ENCODE measurements around the gene RETREG3. TPM values are rescaled to one million over a fixed set of nuclear protein-coding genes. Genes with fewer than 3 reads are reported as not detected.

RETREG3 gene
- total and polyA plus RNA-seq, 2 of the 4 experiments (the other 2 are of a cell fraction): 18.1 to 44.1 TPM

DNA sequence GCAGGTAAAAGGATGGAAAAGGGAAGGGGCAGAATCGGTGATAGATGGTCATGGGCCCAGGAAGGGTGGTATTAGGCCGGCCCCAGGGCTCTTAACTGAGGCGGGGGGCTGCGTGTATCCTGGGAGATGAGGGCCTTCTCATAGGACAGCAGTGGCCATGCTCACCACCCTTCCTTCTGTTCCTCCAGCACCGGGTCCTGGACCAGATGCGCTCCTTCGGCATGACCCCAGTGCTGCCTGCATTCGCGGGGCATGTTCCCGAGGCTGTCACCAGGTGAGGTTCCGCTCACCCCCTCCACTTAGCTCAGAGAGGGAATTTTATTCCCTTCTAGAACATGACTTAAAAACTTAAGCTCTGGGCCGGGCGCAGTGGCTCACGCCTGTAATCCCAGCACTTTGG is 70.7 kb downstream of the RETREG3 start:
- DNase-seq: no peak
- no peaks in the 10 kb centered on the region for H3K27me3 ChIP-seq (ENCODE audit: control insufficient read depth, insufficient read depth, low read length)
- H3K14ac ChIP-seq (replicated peaks; ENCODE audit: low read depth, low read length): no peak overlapping the region
- no peak overlapping the region for H2BK15ac ChIP-seq (ENCODE audit: low read depth, low read length)
- no peak overlapping the region for H3K9ac ChIP-seq (ENCODE audit: low read depth, low read length)
- no peak overlapping the region for H3K23ac ChIP-seq (ENCODE audit: low read depth, low read length)
- POLR2A ChIA-PET (ENCODE audit: unreplicated experiment): no interaction called here
- H3K4me1 ChIP-seq (ENCODE audit: control insufficient read depth, insufficient read depth, low read length): peaks cover 10% of the 10 kb centered on the region
- in situ Hi-C loops (cut with MboI; ENCODE audit: low sequenced_read_pairs) (no loop called here), intact Hi-C loops (cut with micrococcal nuclease) (no loop called here), dilution Hi-C loops (cut with HindIII; ENCODE audit: low sequenced_read_pairs, unreplicated experiment) (no loop called here)
- H3K36me3 ChIP-seq (ENCODE audit: control insufficient read depth, insufficient read depth, low read length): peaks cover 39% of the 10 kb centered on the region
- peaks cover 26% of the 10 kb centered on the region for H3K9me1 ChIP-seq (ENCODE audit: insufficient read depth, low read length)
- no peak overlapping the region for H2BK120ac ChIP-seq (ENCODE audit: low read depth, low read length)
- H2BK5ac ChIP-seq (ENCODE audit: low read depth, low read length, poor library complexity, severe bottlenecking): no peak overlapping the region
- no peak overlapping the region for H2AK5ac ChIP-seq (ENCODE audit: low read depth, low read length)
- no peaks in the 10 kb centered on the region for H3K9me3 ChIP-seq (ENCODE audit: control insufficient read depth, insufficient read depth, low read length)
- WGBS, 2 experiments (ENCODE audit: extremely low coverage in 2 of 2, insufficient read length in 1 of 2): 100% methylated on average over 3 of the region's 14 CpGs; no CpG with 5 or more reads in 1 of the 2 experiments
- H4K8ac ChIP-seq (ENCODE audit: low read depth in 2 of 2, low read length in 2 of 2): no peak overlapping the region
- H2AFZ ChIP-seq (replicated peaks; ENCODE audit: low read length, poor library complexity): no peak overlapping the region
- peaks cover 16 to 32% of the 10 kb centered on the region in 2 experiments for H3K79me1 ChIP-seq (ENCODE audit: low read depth in 1 of 2, low read length in 2 of 2)
- H4K20me1 ChIP-seq (ENCODE audit: insufficient read depth, low read length): peaks cover 9% of the 10 kb centered on the region; the same call in 1 of the 2 replicates
- no peak overlapping the region for H2BK20ac ChIP-seq (ENCODE audit: low read depth, low read length)
- no TSS peak for BruUV-seq (replicated peaks)
- no peak overlapping the region for H3K4ac ChIP-seq (ENCODE audit: low read depth, low read length)
- no peak overlapping the region for H3K4me2 ChIP-seq (ENCODE audit: low read depth, low read length)
- no peak overlapping the region for H4K91ac ChIP-seq (ENCODE audit: insufficient read depth, low read depth, low read length)
- CTCF ChIA-PET: no interaction called here
- TF ChIP-seq POLR2A (IDR thresholded peaks at IDR 0.05; ENCODE audit: low read depth, low read length) (no peak), SMC3 (IDR thresholded peaks at IDR 0.05; ENCODE audit: low read depth, low read length) (no peak), BHLHE40 (IDR thresholded peaks at IDR 0.05; ENCODE audit: low read depth, low read length) (no peak), RFX5 (IDR thresholded peaks at IDR 0.05; ENCODE audit: low read depth, low read length) (no peak), CEBPB (IDR thresholded peaks at IDR 0.05; ENCODE audit: low read depth, low read length) (no peak), FOS (IDR thresholded peaks at IDR 0.05; ENCODE audit: low read depth, low read length) (no peak), CHD1 (IDR thresholded peaks at IDR 0.05; ENCODE audit: low read depth, low read length) (no peak), RCOR1 (IDR thresholded peaks at IDR 0.05; ENCODE audit: insufficient replicate concordance, low read length) (no peak), MXI1 (IDR thresholded peaks at IDR 0.05; ENCODE audit: borderline replicate concordance, low read depth, low read length) (no peak), NFE2L2 (IDR thresholded peaks at IDR 0.05; ENCODE audit: low read depth, low read length) (no peak), MAZ (IDR thresholded peaks at IDR 0.05; ENCODE audit: borderline replicate concordance, low read depth, low read length) (no peak), RAD21 (IDR thresholded peaks at IDR 0.05; ENCODE audit: low read length) (no peak)
- TF ChIP-seq, protein P1, sequence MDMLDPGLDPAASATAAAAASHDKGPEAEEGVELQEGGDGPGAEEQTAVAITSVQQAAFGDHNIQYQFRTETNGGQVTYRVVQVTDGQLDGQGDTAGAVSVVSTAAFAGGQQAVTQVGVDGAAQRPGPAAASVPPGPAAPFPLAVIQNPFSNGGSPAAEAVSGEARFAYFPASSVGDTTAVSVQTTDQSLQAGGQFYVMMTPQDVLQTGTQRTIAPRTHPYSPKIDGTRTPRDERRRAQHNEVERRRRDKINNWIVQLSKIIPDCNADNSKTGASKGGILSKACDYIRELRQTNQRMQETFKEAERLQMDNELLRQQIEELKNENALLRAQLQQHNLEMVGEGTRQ (IDR thresholded peaks at IDR 0.05; ENCODE audit: low read depth, low read length): no peak
- TF ChIP-seq, protein P2, sequence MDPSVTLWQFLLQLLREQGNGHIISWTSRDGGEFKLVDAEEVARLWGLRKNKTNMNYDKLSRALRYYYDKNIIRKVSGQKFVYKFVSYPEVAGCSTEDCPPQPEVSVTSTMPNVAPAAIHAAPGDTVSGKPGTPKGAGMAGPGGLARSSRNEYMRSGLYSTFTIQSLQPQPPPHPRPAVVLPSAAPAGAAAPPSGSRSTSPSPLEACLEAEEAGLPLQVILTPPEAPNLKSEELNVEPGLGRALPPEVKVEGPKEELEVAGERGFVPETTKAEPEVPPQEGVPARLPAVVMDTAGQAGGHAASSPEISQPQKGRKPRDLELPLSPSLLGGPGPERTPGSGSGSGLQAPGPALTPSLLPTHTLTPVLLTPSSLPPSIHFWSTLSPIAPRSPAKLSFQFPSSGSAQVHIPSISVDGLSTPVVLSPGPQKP (IDR thresholded peaks at IDR 0.05; ENCODE audit: borderline replicate concordance, low read depth, low read length): no peak
- TF ChIP-seq, protein P3, sequence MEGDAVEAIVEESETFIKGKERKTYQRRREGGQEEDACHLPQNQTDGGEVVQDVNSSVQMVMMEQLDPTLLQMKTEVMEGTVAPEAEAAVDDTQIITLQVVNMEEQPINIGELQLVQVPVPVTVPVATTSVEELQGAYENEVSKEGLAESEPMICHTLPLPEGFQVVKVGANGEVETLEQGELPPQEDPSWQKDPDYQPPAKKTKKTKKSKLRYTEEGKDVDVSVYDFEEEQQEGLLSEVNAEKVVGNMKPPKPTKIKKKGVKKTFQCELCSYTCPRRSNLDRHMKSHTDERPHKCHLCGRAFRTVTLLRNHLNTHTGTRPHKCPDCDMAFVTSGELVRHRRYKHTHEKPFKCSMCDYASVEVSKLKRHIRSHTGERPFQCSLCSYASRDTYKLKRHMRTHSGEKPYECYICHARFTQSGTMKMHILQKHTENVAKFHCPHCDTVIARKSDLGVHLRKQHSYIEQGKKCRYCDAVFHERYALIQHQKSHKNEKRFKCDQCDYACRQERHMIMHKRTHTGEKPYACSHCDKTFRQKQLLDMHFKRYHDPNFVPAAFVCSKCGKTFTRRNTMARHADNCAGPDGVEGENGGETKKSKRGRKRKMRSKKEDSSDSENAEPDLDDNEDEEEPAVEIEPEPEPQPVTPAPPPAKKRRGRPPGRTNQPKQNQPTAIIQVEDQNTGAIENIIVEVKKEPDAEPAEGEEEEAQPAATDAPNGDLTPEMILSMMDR (conservative IDR thresholded peaks at IDR 0.05; ENCODE audit: low read depth, low read length): no peak
- no peak overlapping the region for H3K18ac ChIP-seq (ENCODE audit: low read depth, low read length)
- no peak overlapping the region for H3K56ac ChIP-seq (ENCODE audit: extremely low read depth, insufficient read depth, low read length)
- no peak overlapping the region for H3K27ac ChIP-seq (ENCODE audit: insufficient read depth, low read length)
- H2AK9ac ChIP-seq (replicated peaks; ENCODE audit: low read depth, low read length, poor library complexity): no peak overlapping the region
- H3K4me3 ChIP-seq (ENCODE audit: insufficient read depth, low read depth, low read length): no peak overlapping the region
- ATAC-seq (ENCODE audit: low read depth): no peak
- no peak overlapping the region for H4K5ac ChIP-seq (ENCODE audit: low read depth, low read length)

Data from IMR-90 (cell line).